A549 treated with DMSO at 1 μM for 4 hours (cell line): Measurements from ENCODE around the gene ABCF3. TPM values are rescaled to one million over a fixed set of nuclear protein-coding genes. Genes with fewer than 3 reads are reported as not detected.

Experiments used
- total RNA-seq: library from RNA; stranded (reverse); fragments of 200-300 nt; extraction: Qiagen RNA extraction; gene quantifications from 5 replicates; pipeline ENCODE4 v1.2.3, GENCODE V29; 2022; ENCODE audit warnings: low read depth

The ABCF3 gene, protein sequence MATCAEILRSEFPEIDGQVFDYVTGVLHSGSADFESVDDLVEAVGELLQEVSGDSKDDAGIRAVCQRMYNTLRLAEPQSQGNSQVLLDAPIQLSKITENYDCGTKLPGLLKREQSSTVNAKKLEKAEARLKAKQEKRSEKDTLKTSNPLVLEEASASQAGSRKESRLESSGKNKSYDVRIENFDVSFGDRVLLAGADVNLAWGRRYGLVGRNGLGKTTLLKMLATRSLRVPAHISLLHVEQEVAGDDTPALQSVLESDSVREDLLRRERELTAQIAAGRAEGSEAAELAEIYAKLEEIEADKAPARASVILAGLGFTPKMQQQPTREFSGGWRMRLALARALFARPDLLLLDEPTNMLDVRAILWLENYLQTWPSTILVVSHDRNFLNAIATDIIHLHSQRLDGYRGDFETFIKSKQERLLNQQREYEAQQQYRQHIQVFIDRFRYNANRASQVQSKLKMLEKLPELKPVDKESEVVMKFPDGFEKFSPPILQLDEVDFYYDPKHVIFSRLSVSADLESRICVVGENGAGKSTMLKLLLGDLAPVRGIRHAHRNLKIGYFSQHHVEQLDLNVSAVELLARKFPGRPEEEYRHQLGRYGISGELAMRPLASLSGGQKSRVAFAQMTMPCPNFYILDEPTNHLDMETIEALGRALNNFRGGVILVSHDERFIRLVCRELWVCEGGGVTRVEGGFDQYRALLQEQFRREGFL
- total RNA-seq = 32.6 to 37.7 TPM (median 33.9 TPM) in 5 replicates

DNA sequence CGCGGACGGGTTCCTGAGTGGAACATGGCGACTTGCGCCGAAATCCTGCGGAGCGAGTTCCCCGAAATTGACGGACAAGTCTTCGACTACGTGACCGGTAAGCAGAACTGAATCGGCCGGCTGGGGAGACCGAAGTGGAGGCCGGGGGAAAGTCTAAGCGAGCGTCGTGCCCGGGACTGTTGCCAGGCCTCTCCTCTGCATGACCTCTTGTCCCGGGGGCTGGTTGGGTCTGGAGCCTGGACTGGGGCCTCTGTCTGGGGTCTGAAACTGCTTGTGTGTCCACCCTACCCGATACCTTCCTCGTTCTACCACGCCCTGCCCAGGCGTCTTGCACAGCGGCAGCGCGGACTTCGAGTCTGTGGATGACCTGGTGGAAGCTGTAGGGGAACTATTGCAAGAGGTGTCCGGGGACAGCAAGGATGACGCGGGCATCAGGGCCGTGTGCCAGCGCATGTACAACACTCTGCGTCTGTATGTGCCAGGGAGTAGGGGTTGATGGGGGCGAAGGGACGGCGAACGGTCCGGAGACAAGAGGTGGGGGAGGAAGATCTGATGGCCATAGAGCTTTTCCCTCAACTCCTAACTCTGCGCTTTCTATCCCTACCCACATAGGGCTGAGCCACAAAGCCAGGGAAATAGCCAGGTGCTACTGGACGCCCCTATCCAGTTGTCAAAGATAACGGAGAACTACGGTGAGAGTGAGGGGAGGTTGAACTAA is at the start of gene ABCF3:
TSS of gene ABCF3 (plus strand) at position 16 of the 718 bp plus-strand sequence. CDS start at position 25, 9 bp downstream.

DNA sequence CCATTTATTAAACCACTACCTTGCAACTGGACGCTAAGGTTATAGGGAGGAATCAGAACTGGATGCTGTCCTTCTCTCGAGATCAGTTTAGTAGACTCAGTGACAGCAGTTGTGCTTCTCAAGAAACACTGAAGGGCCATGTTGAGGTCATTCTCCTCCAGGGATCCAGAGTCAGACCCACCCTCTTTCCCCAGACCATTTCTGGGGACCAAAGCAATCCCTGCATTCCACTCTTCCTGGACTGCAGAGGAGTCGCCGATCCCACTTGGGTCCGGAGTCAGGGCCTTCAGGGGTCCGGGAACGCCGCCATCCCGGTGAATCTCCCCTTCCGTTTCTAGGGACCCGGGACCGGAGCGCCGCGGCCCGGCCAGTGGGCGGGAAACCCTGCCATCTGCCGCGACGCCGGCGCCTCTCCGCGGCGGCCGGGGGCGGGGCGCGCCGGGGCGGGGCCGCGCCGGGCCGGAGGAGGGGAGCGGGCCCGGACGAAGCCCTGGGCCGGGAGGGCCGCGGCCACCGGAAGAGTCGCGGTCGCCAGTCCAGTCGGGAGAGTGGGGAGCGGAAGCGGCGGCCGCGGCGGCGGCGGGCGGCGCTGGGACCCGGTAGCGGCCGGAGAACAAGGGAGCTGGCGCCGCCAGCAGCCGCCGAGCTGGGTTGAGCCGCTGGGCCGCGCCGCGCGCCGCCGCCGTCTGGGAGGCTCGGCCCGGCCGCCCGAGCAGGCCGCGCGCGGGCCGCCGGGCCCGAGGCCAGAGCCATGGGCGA is 30.9 kb upstream of the ABCF3 start, which contains the start of gene DVL3:
TSS of gene DVL3 (plus strand) at position 493 of the 759 bp plus-strand sequence. CDS start at position 752, 259 bp downstream.

DNA sequence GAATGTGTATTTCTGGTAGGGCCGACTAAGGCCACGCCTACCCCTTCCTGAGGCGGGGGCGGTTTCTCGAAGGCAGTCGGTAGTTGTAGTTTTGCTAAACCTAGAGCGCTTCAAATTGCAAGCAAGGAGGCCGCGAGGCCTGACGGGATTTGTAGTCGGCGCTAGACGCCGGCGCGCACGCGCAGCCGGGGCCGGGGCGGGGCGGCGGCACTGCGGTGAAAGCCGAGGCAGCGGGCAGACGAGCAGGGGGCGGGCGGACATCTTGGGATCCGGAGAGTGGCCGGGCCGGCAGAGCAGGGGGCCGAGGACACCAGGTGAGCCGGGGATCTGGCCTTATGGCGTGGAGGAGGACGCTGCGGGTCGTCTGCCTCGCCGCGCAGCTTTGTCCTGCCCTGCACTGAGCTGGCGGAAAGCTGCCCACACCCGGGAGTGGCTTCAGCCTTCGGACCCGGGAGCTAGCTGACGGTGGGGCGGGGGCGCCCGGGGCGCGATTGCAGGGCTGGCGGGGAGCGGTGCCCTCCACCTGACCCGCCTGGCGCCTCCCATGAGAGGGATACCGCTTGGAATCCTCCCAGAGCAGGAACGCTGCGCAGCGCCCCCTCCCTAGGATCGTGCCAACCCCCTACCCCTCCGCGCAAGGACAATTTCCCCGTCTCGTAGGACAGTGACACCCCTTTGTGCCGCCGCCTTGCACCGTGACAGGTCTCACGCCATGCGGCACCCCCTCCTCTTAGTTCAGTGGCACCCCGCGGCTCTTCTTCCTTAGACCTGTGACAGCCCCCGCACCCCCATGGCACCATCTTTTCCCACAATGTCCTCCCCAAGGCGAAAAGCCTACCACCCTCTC is 11.1 kb upstream of the ABCF3 start, which contains the start of gene AP2M1:
TSS of gene AP2M1 (plus strand) at position 210 of the 847 bp plus-strand sequence. CDS start 2,139 bp downstream, outside the sequence.

DNA sequence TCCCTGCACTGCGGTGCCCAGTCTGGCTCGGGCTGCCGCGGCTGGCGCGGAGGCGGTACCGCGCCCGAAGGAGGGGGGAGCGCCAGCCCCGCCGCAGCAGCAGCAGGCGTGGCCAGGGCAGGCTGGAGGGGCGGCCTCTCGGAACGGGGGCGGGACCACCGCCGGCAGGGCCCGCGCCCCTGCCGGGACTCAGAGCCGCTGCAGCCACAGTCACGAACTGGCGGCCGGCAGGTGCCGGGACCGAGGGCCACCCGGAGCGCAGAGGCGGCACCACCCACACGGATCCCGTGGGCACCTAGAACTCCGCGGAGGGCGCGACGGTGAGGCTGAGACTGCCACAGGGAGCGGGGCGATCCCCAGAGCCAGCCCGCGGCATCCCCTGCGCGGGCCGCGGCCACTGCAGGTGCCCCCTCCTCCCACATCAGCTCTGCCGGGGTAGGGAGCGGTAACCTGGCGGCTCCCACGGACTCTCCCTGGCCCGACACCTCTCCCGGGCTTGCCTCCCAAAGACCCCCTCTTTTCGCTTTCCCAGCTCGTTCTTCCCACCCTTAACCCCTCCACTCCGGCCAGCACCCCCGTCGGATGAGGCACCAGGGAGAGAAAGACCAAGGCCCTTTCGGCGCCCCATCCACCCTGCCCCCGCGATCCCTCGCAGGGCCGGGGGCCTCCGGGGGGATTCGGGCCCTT is 43.5 kb downstream of the ABCF3 start, which contains the start of gene VWA5B2:
TSS of gene VWA5B2 (plus strand) at position 192 of the 687 bp plus-strand sequence. CDS start 944 bp downstream, outside the sequence.

Other genes starting within 250 kb of the ABCF3 start
- 8.8 to 12.9 TPM (median 11.9 TPM) in 5 replicates for gene ABCC5, start 168.3 kb upstream of the ABCF3 start, total RNA-seq
- gene HTR3D, start 154.5 kb upstream of the ABCF3 start, total RNA-seq = not detected in 5 replicates
- gene HTR3C, start 133.2 kb upstream of the ABCF3 start, total RNA-seq = not detected in 5 replicates
- not detected in 5 replicates for gene HTR3E, start 89.1 kb upstream of the ABCF3 start, total RNA-seq
- 26.5 to 31.2 TPM (median 30.9 TPM) in 5 replicates for gene EIF2B5, start 50.8 kb upstream of the ABCF3 start, total RNA-seq
- gene DVL3, start 30.8 kb upstream of the ABCF3 start, total RNA-seq = 18.3 to 29.0 TPM (median 24.6 TPM) in 5 replicates
- 296 to 327 TPM (median 312 TPM) in 5 replicates for gene AP2M1, start 11.3 kb upstream of the ABCF3 start, total RNA-seq
- gene VWA5B2, start 43.4 kb downstream of the ABCF3 start, total RNA-seq = 0.38 to 0.56 TPM (median 0.48 TPM) in 5 replicates
- 63.7 to 82.1 TPM (median 70.1 TPM) in 5 replicates for gene ALG3, start 62.8 kb downstream of the ABCF3 start, total RNA-seq
- 11.0 to 13.5 TPM (median 12.2 TPM) in 5 replicates for gene EEF1AKMT4, start 63.5 kb downstream of the ABCF3 start, total RNA-seq
- gene CAMK2N2, start 75.4 kb downstream of the ABCF3 start, total RNA-seq = 0.90 to 1.7 TPM (median 1.1 TPM) in 5 replicates
- gene ECE2, start 89.8 kb downstream of the ABCF3 start, total RNA-seq = not detected in 5 replicates
- 315 to 419 TPM (median 334 TPM) in 5 replicates for gene PSMD2, start 113.0 kb downstream of the ABCF3 start, total RNA-seq
- 252 to 292 TPM (median 278 TPM) in 5 replicates for gene EIF4G1, start 128.4 kb downstream of the ABCF3 start, total RNA-seq
- 8.9 to 10.6 TPM (median 10.4 TPM) in 5 replicates for gene FAM131A, start 151.4 kb downstream of the ABCF3 start, total RNA-seq
- 4.7 to 5.4 TPM (median 5.2 TPM) in 5 replicates for gene CLCN2, start 175.4 kb downstream of the ABCF3 start, total RNA-seq
- 73.1 to 83.9 TPM (median 75.8 TPM) in 5 replicates for gene POLR2H, start 175.5 kb downstream of the ABCF3 start, total RNA-seq
- not detected in 5 replicates for gene THPO, start 192.0 kb downstream of the ABCF3 start, total RNA-seq
- 0.10 to 0.17 TPM (median 0.16 TPM) in 5 replicates for gene CHRD, start 193.9 kb downstream of the ABCF3 start, total RNA-seq